HEK293T (cell line): ENCODE data around the gene REPIN1.

ENCODE experiments used
- CTCF ChIA-PET: fragments of 350-600 bp; formaldehyde crosslinking; extraction: SDS; loops from one replicate; lab custom pipeline; 2021; ENCODE audit warnings: antibody characterized with exemption, inconsistent platforms; lab: Yijun Ruan, JAX
- POLR2A ChIA-PET: fragments of 350-600 bp; formaldehyde crosslinking; extraction: SDS; loops from one replicate; lab custom pipeline; 2020; ENCODE audit warnings: antibody characterized with exemption, inconsistent platforms; lab: Yijun Ruan, JAX
- DNase-seq: peaks from one replicate; pipeline ENCODE4 v3.0.0; 2012; ENCODE audit warnings: mixed read lengths; ENCODE audit errors: extremely low spot score
- ARNT ChIP-seq: fragments of 450-650 bp; IDR thresholded peaks from 2 replicates; pipeline ENCODE4 v1.6.1; 2017; ENCODE audit warnings: mild to moderate bottlenecking
- BHLHE40 ChIP-seq: fragments of 450-650 bp; IDR thresholded peaks from 2 replicates; pipeline ENCODE4 v1.6.1; 2016; ENCODE audit warnings: mild to moderate bottlenecking, moderate library complexity, borderline replicate concordance
- CTBP1 ChIP-seq: fragments of 450-650 bp; IDR thresholded peaks from 2 replicates; pipeline ENCODE4 v1.6.1; 2016; ENCODE audit warnings: borderline replicate concordance
- ELF4 ChIP-seq: fragments of 450-650 bp; IDR thresholded peaks from 2 replicates; pipeline ENCODE4 v1.6.1; 2017; ENCODE audit warnings: antibody characterized with exemption
- FOXA1 ChIP-seq: fragments of 450-650 bp; IDR thresholded peaks from 2 replicates; pipeline ENCODE4 v1.6.1; 2016; ENCODE audit warnings: mild to moderate bottlenecking
- FOXK2 ChIP-seq: fragments of 450-650 bp; IDR thresholded peaks from 2 replicates; pipeline ENCODE4 v1.6.1; 2016; ENCODE audit warnings: mild to moderate bottlenecking
- FOXM1 ChIP-seq: fragments of 450-650 bp; IDR thresholded peaks from 2 replicates; pipeline ENCODE4 v1.6.1; 2017; ENCODE audit warnings: mild to moderate bottlenecking, borderline replicate concordance
- HDGF ChIP-seq: fragments of 450-650 bp; IDR thresholded peaks from 2 replicates; pipeline ENCODE4 v1.6.1; 2017; ENCODE audit warnings: antibody characterized with exemption, borderline replicate concordance
- L3MBTL2 ChIP-seq: fragments of 450-650 bp; conservative IDR thresholded peaks from 2 replicates; pipeline ENCODE4 v1.6.1; 2016; ENCODE audit warnings: mild to moderate bottlenecking
- LEF1 ChIP-seq: fragments of 450-650 bp; IDR thresholded peaks from 2 replicates; pipeline ENCODE4 v1.6.1; 2017; ENCODE audit warnings: mild to moderate bottlenecking, borderline replicate concordance
- NFRKB ChIP-seq: fragments of 450-650 bp; IDR thresholded peaks from 2 replicates; pipeline ENCODE4 v1.6.1; 2016; ENCODE audit warnings: mild to moderate bottlenecking, moderate library complexity
- SP1 ChIP-seq: fragments of 450-650 bp; IDR thresholded peaks from 2 replicates; pipeline ENCODE4 v1.6.1; 2017
- SUZ12 ChIP-seq: fragments of 450-650 bp; IDR thresholded peaks from 2 replicates; pipeline ENCODE4 v1.6.1; 2016; ENCODE audit warnings: mild to moderate bottlenecking
- TARDBP ChIP-seq: fragments of 450-650 bp; IDR thresholded peaks from 2 replicates; pipeline ENCODE4 v1.6.1; 2016
- ZNF384 ChIP-seq: fragments of 450-650 bp; IDR thresholded peaks from 2 replicates; pipeline ENCODE4 v1.6.1; 2016
- TF ChIP-seq, protein P1 (sequence below): fragments of 450-650 bp; IDR thresholded peaks from 2 replicates; pipeline ENCODE4 v1.6.1; 2016

REPIN1 gene

GRCh38 chr7:150335108-150335773 is 33.4 kb upstream of the REPIN1 start:
- TF ChIP-seq HDGF, result no peak
- TF ChIP-seq ELF4, result no peak
- ChIA-PET POLR2A (interaction anchor here (0.5 to 1.5 kb wide), 4 partner anchors 12 to 43 kb away, joined by 3 to 7 read pairs (median 4); partner anchors contain the start of genes ACTR3C and LRRC61), CTCF (no interaction called here)
- no peak for DNase-seq

GRCh38 chr7:150335774-150336112 is 32.9 kb upstream of the REPIN1 start:
- ChIA-PET CTCF (no interaction called here), POLR2A (interaction anchor here (1.2 to 1.3 kb wide), 2 partner anchors 12 to 43 kb away, joined by 5 to 7 read pairs; partner anchors contain the start of genes ACTR3C and LRRC61)

DNA sequence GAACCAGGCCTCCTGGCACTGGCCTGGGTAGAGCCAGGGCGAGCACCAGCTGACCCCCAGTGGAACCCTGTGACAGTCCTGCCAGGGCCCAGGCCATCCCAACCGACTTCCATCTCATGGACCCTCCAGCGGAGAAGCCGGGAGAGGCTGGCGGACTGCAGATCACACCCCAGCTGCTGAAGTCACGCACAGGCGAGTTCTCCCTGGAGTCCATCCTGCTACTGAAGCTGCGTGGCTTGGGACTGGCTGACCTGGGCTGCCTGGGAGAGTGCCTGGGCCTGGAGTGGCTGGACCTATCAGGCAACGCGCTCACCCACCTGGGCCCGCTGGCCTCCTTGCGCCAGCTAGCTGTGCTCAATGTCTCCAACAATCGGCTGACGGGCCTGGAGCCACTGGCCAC is 31.9 kb upstream of the REPIN1 start:
- TF ChIP-seq BHLHE40 (no peak), HDGF (no peak), NFRKB (no peak), FOXK2 (no peak), SUZ12 (no peak), ZNF384 (no peak), ARNT (no peak)
- TF ChIP-seq, protein P1, sequence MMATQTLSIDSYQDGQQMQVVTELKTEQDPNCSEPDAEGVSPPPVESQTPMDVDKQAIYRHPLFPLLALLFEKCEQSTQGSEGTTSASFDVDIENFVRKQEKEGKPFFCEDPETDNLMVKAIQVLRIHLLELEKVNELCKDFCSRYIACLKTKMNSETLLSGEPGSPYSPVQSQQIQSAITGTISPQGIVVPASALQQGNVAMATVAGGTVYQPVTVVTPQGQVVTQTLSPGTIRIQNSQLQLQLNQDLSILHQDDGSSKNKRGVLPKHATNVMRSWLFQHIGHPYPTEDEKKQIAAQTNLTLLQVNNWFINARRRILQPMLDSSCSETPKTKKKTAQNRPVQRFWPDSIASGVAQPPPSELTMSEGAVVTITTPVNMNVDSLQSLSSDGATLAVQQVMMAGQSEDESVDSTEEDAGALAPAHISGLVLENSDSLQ, result no peak
- DNase-seq, result no peak
- CTCF ChIA-PET, result interaction anchor here (3.5 kb wide), 1 partner anchor 19 kb away, joined by 10 read pairs; no protein-coding TSS in a partner anchor
- POLR2A ChIA-PET, result interaction anchor here (1.6 kb wide), 1 partner anchor 13 kb away, joined by 7 read pairs; the partner anchor contains the start of genes ACTR3C and LRRC61

More at GRCh38 chr7:150335774-150336112, 32.9 kb upstream of the REPIN1 start:
- no peak for DNase-seq
- TF ChIP-seq TARDBP (no peak), FOXK2 (no peak), SP1 (no peak), ARNT (no peak), HDGF (no peak), BHLHE40 (no peak), SUZ12 (no peak), L3MBTL2 (no peak), CTBP1 (no peak), LEF1 (no peak)
- TF ChIP-seq, protein P1, result no peak

- ChIA-PET POLR2A (interaction anchor here (1.6 kb wide), 1 partner anchor 14 kb away, joined by 7 read pairs; the partner anchor contains the start of genes ACTR3C and LRRC61), CTCF (interaction anchor here (3.5 kb wide), 1 partner anchor 19 kb away, joined by 10 read pairs; no protein-coding TSS in a partner anchor)
- no peak for DNase-seq
- TF ChIP-seq BHLHE40, result no peak
- no peak for TF ChIP-seq TARDBP
- TF ChIP-seq NFRKB, result no peak
- TF ChIP-seq ARNT, result no peak
- TF ChIP-seq SUZ12, result no peak
- no peak for TF ChIP-seq ELF4
- TF ChIP-seq CTBP1, result no peak
Measured at GRCh38 chr7:150337179-150337578, 31.4 kb upstream of the REPIN1 start.

- DNase-seq, result no peak
- ChIA-PET CTCF (interaction anchor here (3.5 kb wide), 1 partner anchor 18 kb away, joined by 10 read pairs; no protein-coding TSS in a partner anchor), POLR2A (interaction anchor here (1.6 kb wide), 1 partner anchor 14 kb away, joined by 7 read pairs; the partner anchor contains the start of genes ACTR3C and LRRC61)
- TF ChIP-seq TARDBP, result no peak
- TF ChIP-seq ELF4, result no peak
- no peak for TF ChIP-seq ZNF384
- TF ChIP-seq SUZ12, result no peak
- TF ChIP-seq, protein P1, result no peak
- TF ChIP-seq BHLHE40, result no peak
- no peak for TF ChIP-seq FOXM1
- TF ChIP-seq CTBP1, result no peak
Measured at GRCh38 chr7:150337659-150338081, 31.0 kb upstream of the REPIN1 start.

- no peak for DNase-seq
- TF ChIP-seq FOXA1 (no peak), LEF1 (no peak), ELF4 (no peak), ZNF384 (no peak), NFRKB (no peak), SP1 (no peak), SUZ12 (no peak), HDGF (no peak), BHLHE40 (no peak), L3MBTL2 (no peak)
- CTCF ChIA-PET, result interaction anchor here (3.5 kb wide), 1 partner anchor 18 kb away, joined by 10 read pairs; no protein-coding TSS in a partner anchor
- POLR2A ChIA-PET, result no interaction called here
Measured at GRCh38 chr7:150338166-150338829, 30.3 kb upstream of the REPIN1 start.
